H9 (cell line): ENCODE results near the gene CAGE1. TPM values are rescaled to one million over a fixed set of nuclear protein-coding genes. Genes with fewer than 3 reads are reported as not detected.

Experiments used
- DNase-seq: peaks from one replicate; pipeline ENCODE4 v3.0.0-alpha.2; 2017
- H2AFZ ChIP-seq: one replicate; pipeline ENCODE4 v1.6.1; 2013; ENCODE audit warnings: mild to moderate bottlenecking, low read length, control low read depth, moderate library complexity
- H2AK5ac ChIP-seq: 2 replicates; pipeline ENCODE4 v1.6.1; 2013; ENCODE audit warnings: low read length, control low read depth, mixed read lengths; ENCODE audit not compliant: insufficient read length
- H2BK120ac ChIP-seq: one replicate; pipeline ENCODE4 v1.6.1; 2013; ENCODE audit warnings: low read depth, mild to moderate bottlenecking, low read length, control low read depth, inconsistent platforms; ENCODE audit not compliant: poor library complexity, severe bottlenecking
- H2BK12ac ChIP-seq: 2 replicates; pipeline ENCODE4 v1.6.1; 2013; ENCODE audit warnings: low read length, control low read depth, mixed read lengths, low read depth; ENCODE audit not compliant: insufficient read length
- H2BK15ac ChIP-seq: 2 replicates; pipeline ENCODE4 v1.6.1; 2013; ENCODE audit warnings: low read depth, low read length, control low read depth
- H2BK20ac ChIP-seq: one replicate; pipeline ENCODE4 v1.6.1; 2013; ENCODE audit warnings: low read depth, mild to moderate bottlenecking, low read length, control low read depth, inconsistent platforms; ENCODE audit not compliant: poor library complexity, severe bottlenecking
- H2BK5ac ChIP-seq: 2 replicates; pipeline ENCODE4 v1.6.1; 2013; ENCODE audit warnings: low read length, control low read depth, mixed read lengths; ENCODE audit not compliant: insufficient read length
- H3K14ac ChIP-seq: 2 replicates; pipeline ENCODE4 v1.6.1; 2013; ENCODE audit warnings: low read length, control low read depth; ENCODE audit not compliant: insufficient read depth
- H3K18ac ChIP-seq: 2 replicates; pipeline ENCODE4 v1.6.1; 2013; ENCODE audit warnings: low read depth, mild to moderate bottlenecking, mixed read lengths, low read length, control low read depth; ENCODE audit not compliant: insufficient read length
- H3K23ac ChIP-seq: 2 replicates; pipeline ENCODE4 v1.6.1; 2013; ENCODE audit warnings: low read length, control low read depth, mixed read lengths, low read depth; ENCODE audit not compliant: insufficient read length
- H3K23me2 ChIP-seq: 2 replicates; pipeline ENCODE4 v1.6.1; 2013; ENCODE audit warnings: low read depth, mild to moderate bottlenecking, mixed read lengths, low read length, control low read depth; ENCODE audit not compliant: insufficient read length, poor library complexity, severe bottlenecking
- H3K27ac ChIP-seq: 2 replicates; pipeline ENCODE4 v1.5.1; 2013; ENCODE audit warnings: low read length, control low read depth, mixed read lengths, low read depth; ENCODE audit not compliant: insufficient read length
- H3K27me3 ChIP-seq: 2 replicates; pipeline ENCODE4 v1.6.1; 2013; ENCODE audit warnings: low read length, control low read depth, inconsistent platforms; ENCODE audit not compliant: insufficient read depth
- H3K4ac ChIP-seq: 2 replicates; pipeline ENCODE4 v1.6.1; 2013; ENCODE audit warnings: low read depth, mild to moderate bottlenecking, control low read depth, inconsistent platforms, low read length, moderate library complexity
- H3K4me1 ChIP-seq: 2 replicates; pipeline ENCODE4 v1.6.1; 2013; ENCODE audit warnings: low read length, control low read depth, inconsistent platforms; ENCODE audit not compliant: insufficient read depth
- H3K4me2 ChIP-seq: 2 replicates; pipeline ENCODE4 v1.6.1; 2013; ENCODE audit warnings: low read length, control low read depth, mixed read lengths; ENCODE audit not compliant: insufficient read length, insufficient read depth
- H3K56ac ChIP-seq: 2 replicates; pipeline ENCODE4 v1.6.1; 2013; ENCODE audit warnings: low read depth, mild to moderate bottlenecking, mixed read lengths, low read length, control low read depth; ENCODE audit not compliant: insufficient read length
- H3K79me1 ChIP-seq: 2 replicates; pipeline ENCODE4 v1.6.1; 2013; ENCODE audit warnings: low read depth, mild to moderate bottlenecking, moderate library complexity, low read length, control low read depth, inconsistent platforms; ENCODE audit not compliant: insufficient read depth, poor library complexity, severe bottlenecking
- H3K79me2 ChIP-seq: 2 replicates; pipeline ENCODE4 v1.6.1; 2013; ENCODE audit warnings: low read length, control low read depth, inconsistent platforms; ENCODE audit not compliant: insufficient read depth
- H3K9ac ChIP-seq: 2 replicates; pipeline ENCODE4 v1.6.1; 2013; ENCODE audit warnings: low read length, control low read depth, mixed read lengths; ENCODE audit not compliant: insufficient read length; ENCODE audit errors: extremely low read depth
- H3K9me3 ChIP-seq: one replicate; pipeline ENCODE4 v1.6.1; 2013; ENCODE audit warnings: low read depth, low read length, inconsistent platforms; ENCODE audit not compliant: control insufficient read depth
- H3T11ph ChIP-seq: one replicate; pipeline ENCODE4 v1.6.1; 2013; ENCODE audit warnings: mild to moderate bottlenecking, low read length, control low read depth, inconsistent platforms
- H4K20me1 ChIP-seq: one replicate; pipeline ENCODE4 v1.6.1; 2013; ENCODE audit not compliant: control insufficient read depth, insufficient read length, insufficient read depth
- H4K5ac ChIP-seq: 2 replicates; pipeline ENCODE4 v1.6.1; 2013; ENCODE audit warnings: low read depth, mild to moderate bottlenecking, mixed read lengths, low read length, control low read depth; ENCODE audit not compliant: insufficient read length
- H4K8ac ChIP-seq: replicated peaks from 2 replicates; pipeline ENCODE4 v1.6.1; 2013; ENCODE audit warnings: low read length, control low read depth, mixed read lengths, low read depth; ENCODE audit not compliant: insufficient read length
- H4K91ac ChIP-seq: 2 replicates; pipeline ENCODE4 v1.6.1; 2013; ENCODE audit warnings: low read depth, mild to moderate bottlenecking, moderate library complexity, mixed read lengths, low read length, control low read depth; ENCODE audit not compliant: insufficient read length
- H3K27ac Mint-ChIP-seq, 3 experiments: 2 replicates in 2 of 3; 3 replicates in 1 of 3; pipeline ENCODE4 v1.8.0; 2020 to 2021; ENCODE audit warnings: mixed read lengths in 3 of 3, mild to moderate bottlenecking in 1 of 3, moderate library complexity in 1 of 3
- H3K27me3 Mint-ChIP-seq: 2 replicates; pipeline ENCODE4 v1.8.0; 2021; ENCODE audit warnings: low read depth, mild to moderate bottlenecking, moderate library complexity, mixed read lengths
- H3K36me3 Mint-ChIP-seq, 3 experiments: 2 replicates in 2 of 3; 3 replicates in 1 of 3; pipeline ENCODE4 v1.8.0; 2020 to 2021; ENCODE audit warnings: low read depth in 3 of 3, mixed read lengths in 3 of 3; ENCODE audit not compliant: insufficient read depth in 1 of 3
- H3K4me1 Mint-ChIP-seq, 2 experiments: 2 replicates each; pipeline ENCODE4 v1.8.0; 2020; ENCODE audit warnings: mixed read lengths in 2 of 2
- H3K4me3 Mint-ChIP-seq, 2 experiments: 2 replicates in 1 of 2; 3 replicates in 1 of 2; pipeline ENCODE4 v1.8.0; 2020 to 2021; ENCODE audit warnings: mild to moderate bottlenecking in 2 of 2, mixed read lengths in 2 of 2, moderate library complexity in 1 of 2
- H3K9me3 Mint-ChIP-seq, 2 experiments: 2 replicates in 1 of 2; 3 replicates in 1 of 2; pipeline ENCODE4 v1.8.0; 2020; ENCODE audit warnings: mild to moderate bottlenecking in 2 of 2, mixed read lengths in 2 of 2, moderate library complexity in 1 of 2
- WGBS: extraction: QIAGEN DNeasy Blood & Tissue Kit; methylation state at CpG from one replicate; pipeline ENCODE4 v1.1.7; 2013; ENCODE audit warnings: missing lambda C conversion rate, low lambda C conversion rate, mixed read lengths; ENCODE audit not compliant: insufficient read length; ENCODE audit errors: extremely low coverage; 5-methylcytosine and 5-hydroxymethylcytosine counted together
- total RNA-seq: library from RNA; stranded (reverse); gene quantifications from 2 replicates; pipeline ENCODE4 v1.2.1, GENCODE V29; 2021
- TF ChIP-seq, protein P1 (sequence below): fragments of 200-600 bp; sonication (generic); conservative IDR thresholded peaks from 3 replicates; pipeline ENCODE4 v1.8.0; 2021; ENCODE audit warnings: antibody characterized with exemption, mild to moderate bottlenecking

The CAGE1 gene
- total RNA-seq, 1 experiment from 2014 or later, result 0.28 TPM

DNA sequence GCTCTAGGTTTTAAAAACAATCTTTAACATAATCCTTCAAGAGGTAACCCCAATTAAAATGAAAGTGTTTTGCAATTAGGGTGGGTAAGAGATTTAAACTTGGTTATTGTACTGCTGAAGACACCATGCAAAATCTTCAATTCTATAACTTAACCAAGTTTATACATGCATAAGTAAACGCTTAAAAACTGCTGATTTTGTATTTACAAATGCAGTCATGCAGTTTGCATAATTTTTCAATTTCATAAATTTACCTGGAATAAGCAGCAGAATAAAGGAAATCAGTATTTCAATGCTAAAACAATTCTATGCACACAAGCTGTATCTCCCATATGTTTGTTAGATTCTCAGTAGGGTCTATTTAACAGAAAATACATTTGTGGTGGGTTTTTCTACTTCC, 99.5 kb downstream of the CAGE1 start:
- Histone ChIP-seq H2BK12ac (no peak overlapping the region), H2AK5ac (no peak overlapping the region), H2AFZ (no peak overlapping the region), H3K18ac (no peak overlapping the region), H2BK20ac (no peak overlapping the region), H4K20me1 (no peaks in the 10 kb centered on the region), H3K23me2 (no peaks in the 10 kb centered on the region), H2BK15ac (no peak overlapping the region), H2BK120ac (no peak overlapping the region), H3K4me2 (no peak overlapping the region), H3K23ac (no peak overlapping the region), H3K27ac (no peak overlapping the region), H3K4me1 (no peaks in the 10 kb centered on the region), H3K9me3 (no peaks in the 10 kb centered on the region), H3K14ac (no peak overlapping the region), H3K4ac (no peak overlapping the region), H3K9ac (no peak overlapping the region), H3K27me3 (no peaks in the 10 kb centered on the region), H2BK5ac (no peak overlapping the region), H4K5ac (no peak overlapping the region), H4K8ac (no peak overlapping the region), H4K91ac (no peak overlapping the region), H3T11ph (no peak overlapping the region), H3K56ac (no peak overlapping the region), H3K79me1 (no peaks in the 10 kb centered on the region), H3K79me2 (no peaks in the 10 kb centered on the region)
- Mint-ChIP-seq H3K36me3 (peaks cover 23 to 65% (median 64%) of the 10 kb centered on the region in 3 experiments), H3K27ac (no peak overlapping the region), H3K4me1 (no peaks in the 10 kb centered on the region), H3K27me3 (no peaks in the 10 kb centered on the region), H3K9me3 (no peaks in the 10 kb centered on the region), H3K4me3 (no peak overlapping the region)
- DNase-seq, result no peak
- no CpG with 5 or more reads among the region's 1 CpG for WGBS
- TF ChIP-seq, protein P1, sequence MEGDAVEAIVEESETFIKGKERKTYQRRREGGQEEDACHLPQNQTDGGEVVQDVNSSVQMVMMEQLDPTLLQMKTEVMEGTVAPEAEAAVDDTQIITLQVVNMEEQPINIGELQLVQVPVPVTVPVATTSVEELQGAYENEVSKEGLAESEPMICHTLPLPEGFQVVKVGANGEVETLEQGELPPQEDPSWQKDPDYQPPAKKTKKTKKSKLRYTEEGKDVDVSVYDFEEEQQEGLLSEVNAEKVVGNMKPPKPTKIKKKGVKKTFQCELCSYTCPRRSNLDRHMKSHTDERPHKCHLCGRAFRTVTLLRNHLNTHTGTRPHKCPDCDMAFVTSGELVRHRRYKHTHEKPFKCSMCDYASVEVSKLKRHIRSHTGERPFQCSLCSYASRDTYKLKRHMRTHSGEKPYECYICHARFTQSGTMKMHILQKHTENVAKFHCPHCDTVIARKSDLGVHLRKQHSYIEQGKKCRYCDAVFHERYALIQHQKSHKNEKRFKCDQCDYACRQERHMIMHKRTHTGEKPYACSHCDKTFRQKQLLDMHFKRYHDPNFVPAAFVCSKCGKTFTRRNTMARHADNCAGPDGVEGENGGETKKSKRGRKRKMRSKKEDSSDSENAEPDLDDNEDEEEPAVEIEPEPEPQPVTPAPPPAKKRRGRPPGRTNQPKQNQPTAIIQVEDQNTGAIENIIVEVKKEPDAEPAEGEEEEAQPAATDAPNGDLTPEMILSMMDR, result no peak
